NCI-H2029 (cell line): ENCODE results near the gene RNF144A.
"Not testable (repeated sequence)": the region's sequence is repeated elsewhere in the genome, so short reads cannot be mapped to it uniquely, and the experiment has no call there.

Experiments used
- DNase-seq: peaks from one replicate; lab custom pipeline; 2025; lab: John Stamatoyannopoulos, UW

The RNF144A gene

DNA sequence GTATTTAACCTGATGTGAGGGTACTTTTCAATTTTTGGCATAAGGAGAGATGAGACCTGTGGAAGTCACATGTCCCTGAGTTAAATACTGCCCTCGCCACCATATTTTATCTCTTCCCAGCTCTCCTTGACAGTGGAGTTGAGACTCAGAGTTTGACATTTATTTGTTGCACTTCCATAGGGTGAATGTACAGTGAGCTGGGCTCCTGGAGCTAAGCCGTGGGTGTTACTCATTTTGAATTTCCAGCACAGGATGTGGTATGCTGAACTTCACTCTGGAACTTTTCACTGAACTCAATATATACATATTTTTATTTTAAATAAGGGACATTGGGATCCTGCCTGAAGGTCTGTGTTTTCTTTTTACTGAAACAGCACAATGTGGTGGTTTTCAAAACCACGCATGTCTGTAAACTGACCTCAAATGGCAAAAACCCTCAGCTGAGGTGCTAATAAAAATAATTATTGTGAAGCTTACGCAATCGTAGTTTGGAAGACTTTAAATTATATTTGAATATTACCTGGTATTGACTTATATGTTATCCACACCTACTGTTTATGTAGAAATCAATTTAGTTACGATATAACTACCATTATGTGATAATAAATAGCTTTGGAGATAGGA lies 12.1 kb downstream of the RNF144A start:
- no peak for DNase-seq

DNA sequence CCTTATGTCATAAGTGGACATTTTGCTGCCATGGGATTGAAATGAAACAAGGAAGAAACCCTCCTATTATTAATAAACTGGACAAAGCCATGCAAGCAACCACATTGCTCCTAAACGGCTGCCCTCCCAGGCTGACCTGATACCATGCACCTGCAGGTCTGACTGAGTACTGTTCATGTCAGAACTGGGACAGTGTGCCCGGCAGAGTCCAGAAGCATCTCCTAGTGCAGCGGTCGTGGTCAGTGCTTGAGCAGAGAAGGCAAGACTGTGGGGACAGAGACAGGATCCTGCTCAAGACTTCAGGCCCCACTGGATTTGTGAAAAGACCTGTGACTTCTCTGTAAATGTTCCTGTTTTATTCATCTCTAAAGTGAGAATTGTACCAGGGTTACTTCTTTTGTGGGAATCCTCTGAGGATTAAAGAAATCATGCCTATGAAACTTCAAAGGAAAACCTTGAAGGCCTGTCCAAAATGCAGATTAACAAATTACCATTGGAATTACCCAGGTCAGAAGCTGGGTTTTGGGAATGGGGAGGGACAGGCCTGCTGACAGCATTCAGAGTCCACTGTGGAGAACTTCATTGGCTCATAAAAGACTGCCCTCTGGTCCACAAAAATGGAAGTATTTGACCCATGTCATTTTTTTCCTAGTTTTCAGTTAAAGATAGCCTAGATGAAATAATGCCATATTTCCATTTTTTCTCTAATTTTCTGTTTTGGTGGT lies 13.9 kb downstream of the RNF144A start:
- DNase-seq: no peak

DNA sequence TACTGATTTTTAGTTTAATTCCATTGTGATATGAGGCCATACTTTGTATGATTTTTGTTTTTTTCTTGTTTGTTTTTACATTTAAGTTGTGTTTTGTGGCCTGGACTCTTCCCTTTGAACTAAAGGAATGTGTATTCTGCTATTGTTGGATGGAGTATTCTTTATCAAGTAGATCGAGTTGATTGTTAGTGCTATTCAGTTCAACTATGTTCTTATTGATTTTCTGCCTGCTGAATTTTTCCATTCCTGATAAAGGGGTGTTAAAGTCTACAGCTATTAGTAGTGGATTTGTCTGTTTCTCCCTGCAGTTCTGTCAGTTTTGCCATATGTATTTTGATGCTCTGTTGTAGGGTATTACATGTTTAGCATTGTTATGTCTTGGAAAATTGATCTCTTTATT lies 14.5 kb downstream of the RNF144A start:
- no peak for DNase-seq

DNA sequence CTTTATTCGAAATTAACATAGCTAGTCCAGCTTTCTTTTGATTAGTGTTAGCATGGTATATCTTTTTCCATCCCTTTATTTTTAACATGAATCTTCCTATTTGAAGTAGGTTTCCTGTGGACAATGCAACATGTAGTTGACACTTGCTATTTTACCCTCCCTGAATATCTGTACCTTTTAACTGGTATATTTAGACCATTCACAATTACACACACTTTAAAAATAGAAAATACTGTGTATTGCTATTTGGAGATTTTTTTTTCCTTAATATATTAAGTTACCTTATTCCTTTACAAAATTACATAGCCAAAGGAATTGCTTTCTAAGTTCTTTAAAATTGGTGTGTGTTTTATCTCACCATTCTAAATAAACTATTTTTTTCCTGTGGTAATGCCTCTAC lies 15.0 kb downstream of the RNF144A start:
- no peak for DNase-seq

DNA sequence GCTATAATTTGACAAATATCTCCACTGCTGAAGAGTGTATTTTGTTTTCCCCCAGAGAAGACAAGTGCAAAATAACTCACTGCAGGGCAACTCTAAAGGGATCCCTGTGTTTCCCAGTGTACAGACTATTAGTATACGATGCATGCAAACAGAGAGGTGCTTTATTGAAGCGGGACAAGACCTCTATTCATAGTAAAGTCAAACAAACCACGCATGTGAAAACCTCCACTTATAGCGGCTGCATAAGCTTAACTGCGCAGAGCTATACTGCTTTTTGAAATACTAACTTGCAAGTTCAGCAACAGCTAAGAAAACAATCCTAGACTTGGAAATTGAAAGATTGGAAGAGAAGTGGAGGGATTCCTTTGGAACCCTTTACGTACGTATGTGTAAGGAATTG lies 15.6 kb downstream of the RNF144A start:
- DNase-seq: no peak

DNA sequence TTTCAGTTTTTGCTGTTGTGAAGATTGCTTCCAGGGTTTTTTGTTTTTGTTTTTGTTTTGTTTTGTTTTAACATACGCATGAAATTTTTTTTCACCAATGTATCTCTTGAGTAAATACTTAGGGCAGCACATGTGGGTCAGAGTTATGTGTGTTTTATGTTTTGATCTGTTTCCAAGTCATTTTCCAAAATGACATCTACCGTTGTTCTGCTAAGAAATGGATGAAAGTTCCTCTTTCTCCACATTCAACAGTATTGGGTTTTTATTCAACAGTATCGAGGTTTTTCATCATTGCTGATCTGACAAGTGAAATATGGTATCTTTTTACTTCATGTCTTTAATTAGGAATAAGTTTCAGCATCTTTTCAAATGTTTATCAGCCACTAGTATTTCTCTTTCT lies 16.7 kb downstream of the RNF144A start:
- no peak for DNase-seq

DNA sequence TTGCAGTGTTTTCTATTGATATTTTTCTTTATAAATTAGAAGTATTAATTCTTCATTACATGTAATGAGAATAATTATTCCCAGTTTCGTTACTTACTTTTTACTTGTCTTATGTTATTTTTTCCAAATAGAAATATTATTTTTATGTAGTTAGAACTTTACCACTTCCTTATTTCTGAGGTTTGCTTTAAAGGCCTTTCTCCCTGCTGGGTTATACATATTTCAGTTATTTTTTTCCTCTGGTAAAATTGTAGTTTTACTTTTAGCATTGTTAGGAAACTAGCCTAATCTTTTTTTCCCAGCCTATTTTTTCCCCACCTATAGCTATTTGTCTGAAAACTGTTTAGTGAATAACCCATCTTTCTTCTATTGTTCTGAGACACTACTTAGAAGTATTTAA lies 17.1 kb downstream of the RNF144A start:
- DNase-seq: no peak

DNA sequence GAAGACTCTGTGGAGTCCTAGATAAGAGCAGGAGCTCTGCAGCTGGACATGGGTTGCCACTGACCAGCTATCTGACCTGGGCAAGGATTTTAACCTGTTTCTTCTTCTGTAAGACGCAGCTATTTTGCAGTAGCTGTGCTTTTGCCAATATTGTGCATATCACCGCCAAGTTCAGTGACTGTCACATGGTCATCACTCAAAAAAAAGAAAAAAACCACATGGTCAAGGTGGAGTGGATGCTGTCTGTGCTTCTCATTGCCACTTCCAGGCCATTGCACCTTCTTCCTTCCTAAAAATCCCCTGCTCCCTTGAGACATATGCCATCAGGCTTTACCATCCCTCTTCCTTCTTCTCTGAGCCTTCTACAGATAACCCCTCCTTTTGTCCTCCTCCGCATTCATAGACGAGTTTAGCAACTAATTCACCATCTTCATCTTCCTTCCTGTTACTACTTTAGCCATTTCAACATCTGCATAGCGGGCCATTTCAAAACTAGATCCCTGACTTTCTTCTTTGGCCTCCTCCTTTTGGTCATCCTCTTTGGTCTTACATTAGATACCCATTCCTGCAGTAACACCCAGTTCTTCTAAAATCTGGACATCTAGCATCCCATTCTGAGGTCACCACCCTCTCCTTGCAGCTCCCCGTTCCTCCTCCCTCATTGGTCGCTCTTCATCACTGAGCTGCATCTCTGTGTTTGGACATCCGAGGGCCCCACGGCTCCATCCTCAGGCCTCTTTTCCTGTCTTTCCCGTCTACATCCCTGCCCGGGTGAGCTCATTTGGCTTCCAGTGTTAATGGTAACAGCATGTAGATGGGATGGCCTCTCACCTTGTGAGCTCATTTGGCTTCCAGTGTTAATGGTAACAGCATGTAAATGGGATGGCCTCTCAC lies 17.8 kb downstream of the RNF144A start:
- DNase-seq: no peak

DNA sequence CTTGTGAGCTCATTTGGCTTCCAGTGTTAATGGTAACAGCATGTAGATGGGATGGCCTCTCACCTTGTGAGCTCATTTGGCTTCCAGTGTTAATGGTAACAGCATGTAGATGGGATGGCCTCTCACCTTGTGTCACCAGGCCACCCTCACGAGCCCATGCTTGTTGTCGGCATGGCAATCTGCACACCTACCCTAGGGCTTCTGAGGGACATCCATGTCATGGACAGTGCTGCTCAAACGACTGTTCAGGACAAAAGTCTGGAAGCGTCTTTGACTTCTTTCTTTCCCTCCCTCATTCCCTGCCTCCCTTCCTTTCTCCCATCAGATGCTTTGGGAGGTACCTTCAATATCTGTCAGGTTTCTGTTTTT lies 18.4 kb downstream of the RNF144A start:
- DNase-seq: not testable (repeated sequence)

DNA sequence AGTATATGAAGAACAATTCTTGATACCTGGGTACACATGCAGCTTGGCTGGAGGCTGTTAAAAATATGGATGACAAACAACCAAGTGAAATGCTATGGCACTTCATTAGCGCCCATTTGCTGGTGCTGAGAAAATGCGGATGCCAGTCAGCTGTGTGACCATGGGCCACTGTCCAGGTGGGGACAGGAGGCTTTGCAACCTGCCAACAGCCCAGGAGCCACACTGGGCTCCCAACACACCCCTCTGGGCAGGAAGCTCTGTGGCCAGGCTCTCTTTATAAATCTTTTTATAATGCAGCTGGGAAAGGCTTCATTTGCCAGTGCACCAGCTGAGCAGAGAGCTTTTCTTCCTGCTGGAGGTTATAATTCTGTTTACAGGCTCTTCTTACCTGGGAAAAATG lies 19.9 kb downstream of the RNF144A start:
- no peak for DNase-seq

DNA sequence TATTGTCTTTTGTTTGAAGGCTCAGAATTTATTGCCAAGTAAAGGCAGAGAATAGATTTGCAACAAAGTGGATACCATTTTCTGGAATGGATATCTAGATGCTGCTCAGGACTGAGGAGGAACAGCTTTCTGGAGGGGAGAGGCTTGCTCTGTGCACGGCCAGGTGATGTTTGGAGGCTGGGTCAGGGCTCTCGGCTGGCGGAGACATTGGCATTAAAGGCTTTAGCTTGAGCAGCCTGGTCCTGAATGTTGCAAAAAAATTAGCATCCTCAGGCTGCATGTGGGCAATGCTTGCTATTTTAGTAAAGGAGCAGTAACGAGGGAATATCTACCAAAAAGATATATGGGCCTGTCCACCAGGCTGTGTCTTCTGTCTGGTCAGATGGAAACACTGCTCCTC lies 20.4 kb downstream of the RNF144A start:
- DNase-seq: no peak

DNA sequence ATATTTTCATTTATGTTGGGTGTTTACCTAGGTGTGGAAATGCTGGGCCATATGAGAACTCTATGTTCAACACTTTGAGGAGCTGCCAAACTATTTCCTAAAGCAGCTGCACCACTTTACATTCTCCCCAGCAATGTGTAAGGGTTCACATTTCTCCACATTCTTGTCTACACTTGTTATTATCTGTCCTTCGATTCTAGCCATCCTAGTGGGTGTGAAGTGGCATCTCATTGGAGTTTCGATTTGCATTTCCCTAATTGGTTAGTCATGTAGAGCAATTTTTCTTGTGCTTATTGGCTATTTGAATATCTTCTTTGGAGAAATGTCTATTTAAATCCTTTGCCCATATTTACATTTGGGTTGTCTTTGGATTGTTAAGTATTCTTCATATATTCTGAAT lies 21.9 kb downstream of the RNF144A start:
- no peak for DNase-seq

DNA sequence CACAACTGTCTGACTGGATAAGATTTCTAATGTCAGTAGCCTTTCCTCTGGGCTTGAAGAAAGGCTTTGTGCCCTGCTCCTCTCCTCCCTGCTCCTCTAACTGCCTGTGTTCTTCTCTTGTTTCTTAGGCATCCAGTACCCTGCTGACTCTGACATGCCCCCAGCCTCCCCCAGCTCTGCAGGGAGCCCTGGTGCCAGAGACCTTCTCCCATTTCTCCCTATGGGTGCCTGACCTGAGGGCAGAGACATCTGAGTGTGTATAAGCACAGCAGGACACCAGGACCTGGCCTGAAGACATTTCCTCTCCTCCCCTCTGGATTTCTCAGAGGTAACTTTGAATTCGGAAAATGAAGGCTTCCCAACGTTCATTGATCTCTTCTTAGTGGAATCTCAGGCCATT lies 23.6 kb downstream of the RNF144A start:
- DNase-seq: no peak

DNA sequence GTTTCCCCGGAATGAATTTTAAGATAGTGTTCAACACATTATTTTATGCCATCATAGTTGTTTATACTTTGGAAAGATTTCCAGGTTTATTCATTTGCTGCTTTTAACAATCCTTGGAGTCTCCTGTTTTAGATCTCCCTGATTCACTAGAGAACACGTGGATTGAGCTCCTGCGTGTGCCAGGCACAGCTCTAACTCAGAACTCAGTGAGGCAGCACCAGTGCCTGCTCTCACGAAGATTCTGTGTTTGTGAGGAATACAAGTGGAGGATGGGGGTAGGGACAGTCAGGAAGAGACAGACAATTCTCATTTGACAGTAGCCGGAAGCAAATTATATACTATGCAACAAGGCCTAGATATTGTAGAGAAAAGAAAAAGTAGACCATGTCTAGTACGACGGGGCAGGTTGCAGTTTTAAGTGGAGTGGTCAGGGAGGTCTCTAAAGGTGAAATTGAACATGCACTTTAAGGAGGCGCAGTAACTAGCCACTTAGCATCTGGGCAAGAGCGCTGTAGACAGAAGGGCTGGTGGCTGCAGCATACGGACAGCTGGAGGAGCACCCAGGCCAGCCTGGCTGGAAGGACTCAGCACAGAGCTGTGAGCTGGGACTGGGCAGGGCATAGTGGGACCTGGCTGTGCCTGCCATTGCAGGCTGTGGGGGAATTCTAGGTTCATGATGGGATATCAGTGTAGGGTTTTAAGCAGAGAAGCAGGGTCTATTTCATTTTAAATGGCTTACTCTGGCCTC lies 24.3 kb downstream of the RNF144A start:
- no peak for DNase-seq

DNA sequence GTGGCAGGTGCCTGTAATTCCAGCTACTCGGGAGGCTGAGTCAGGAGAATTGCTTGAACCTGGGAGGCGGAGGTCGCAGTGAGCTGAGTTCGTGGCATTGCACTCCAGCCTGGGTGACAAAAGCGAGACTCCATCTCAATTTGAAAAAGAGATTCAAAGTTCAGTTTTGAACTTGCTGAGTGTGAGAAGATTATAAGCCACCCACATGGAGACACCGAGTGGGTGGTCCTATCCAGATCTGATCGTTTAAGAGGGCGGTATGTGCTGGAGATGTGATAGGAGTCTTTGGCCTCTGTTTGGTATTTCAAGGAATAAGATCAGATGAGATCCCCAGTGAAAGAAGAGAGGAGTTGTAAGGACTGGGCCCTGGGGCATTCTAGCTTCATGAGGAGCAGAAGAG lies 25.6 kb downstream of the RNF144A start:
- DNase-seq: no peak

DNA sequence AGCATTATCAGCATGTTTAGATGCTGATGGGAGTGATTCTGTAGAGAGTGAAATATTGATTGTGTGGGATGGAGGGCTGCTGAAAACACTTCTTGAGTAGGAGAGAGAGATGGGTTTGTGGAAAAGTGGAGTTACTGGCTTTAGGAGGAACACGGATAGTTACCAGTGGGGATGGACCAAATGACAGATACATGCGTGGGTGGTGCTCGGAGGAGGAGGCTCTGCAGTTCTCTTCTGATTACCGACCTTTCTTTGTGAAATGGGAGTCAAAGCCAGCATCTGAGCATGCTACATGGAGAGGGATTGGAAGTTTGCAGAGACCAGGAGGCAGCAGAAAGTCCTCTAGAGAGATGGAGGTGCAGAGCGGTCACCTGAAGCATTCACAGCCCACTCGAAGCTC lies 26.3 kb downstream of the RNF144A start:
- no peak for DNase-seq

DNA sequence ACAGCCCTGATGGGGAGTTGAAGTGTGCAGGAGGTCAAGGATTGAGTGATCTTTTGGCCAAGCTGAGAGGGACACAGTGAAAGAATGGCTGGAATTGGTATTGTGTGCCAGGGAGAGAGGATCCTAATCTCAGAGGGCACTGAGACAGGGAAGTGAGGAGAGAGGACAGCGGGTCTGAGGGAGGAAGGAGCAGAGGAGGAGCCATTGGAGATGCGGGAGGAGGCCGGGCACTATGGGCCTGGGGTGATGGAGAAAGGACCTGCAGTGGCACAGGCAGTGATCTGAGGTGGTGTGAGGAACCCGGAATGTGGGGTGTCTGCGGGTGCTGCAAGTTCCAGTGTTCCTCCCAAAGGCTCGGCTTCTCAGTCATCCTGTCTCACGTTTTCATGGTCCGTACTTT lies 26.8 kb downstream of the RNF144A start:
- DNase-seq: no peak

DNA sequence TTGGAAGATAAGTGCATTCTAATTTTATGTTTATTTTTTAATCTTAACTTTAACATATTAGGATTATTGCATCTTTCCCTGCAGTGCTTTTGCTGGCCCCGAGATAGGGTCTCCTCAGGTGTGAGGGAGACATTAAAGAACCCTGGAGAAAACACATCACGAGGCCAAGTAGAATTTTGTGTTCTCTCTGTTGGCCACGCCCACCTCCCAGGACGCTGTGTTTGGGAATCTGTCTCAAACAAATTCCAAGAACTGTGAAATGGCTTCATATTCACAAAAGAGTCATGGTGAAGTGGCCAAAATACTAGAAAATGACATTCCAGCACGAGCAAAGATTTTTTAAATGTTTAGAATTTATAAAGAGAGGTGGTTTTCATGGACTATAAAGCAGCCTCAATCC lies 27.3 kb downstream of the RNF144A start:
- no peak for DNase-seq

DNA sequence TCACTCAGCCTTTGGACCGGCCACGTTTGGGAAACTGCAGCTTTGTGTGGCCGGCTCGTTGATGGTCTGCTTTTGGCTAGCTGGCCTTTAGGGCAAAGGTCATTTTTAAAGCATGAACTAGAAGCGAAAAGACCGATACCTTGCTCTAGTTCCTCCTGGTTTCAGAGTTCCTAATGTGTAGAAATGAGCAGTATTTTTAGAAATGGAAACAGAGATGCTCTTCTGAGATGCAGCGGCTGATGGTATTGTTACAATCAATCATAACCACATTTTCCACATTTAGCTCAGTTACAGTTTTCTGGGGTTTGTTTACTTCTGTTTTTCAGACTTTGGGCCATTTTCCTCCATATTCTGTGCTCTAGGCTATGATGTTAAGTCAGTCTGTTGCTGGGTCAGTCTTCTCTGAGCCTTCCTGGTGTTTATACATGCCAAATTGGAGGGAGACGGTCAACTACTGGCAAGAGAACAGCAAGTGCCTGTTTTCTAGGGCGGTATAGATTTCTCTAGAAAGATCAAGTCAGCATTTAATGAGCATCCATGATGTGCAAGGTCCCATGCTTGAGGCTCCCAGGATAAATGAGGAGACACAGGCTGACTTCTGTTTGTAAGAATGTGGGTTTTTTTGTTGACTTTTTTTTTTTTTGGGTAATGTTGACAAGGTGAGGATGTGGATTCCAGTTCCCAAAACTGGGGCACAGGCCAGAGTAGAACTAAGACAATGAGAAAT lies 28.0 kb downstream of the RNF144A start:
- no peak for DNase-seq

DNA sequence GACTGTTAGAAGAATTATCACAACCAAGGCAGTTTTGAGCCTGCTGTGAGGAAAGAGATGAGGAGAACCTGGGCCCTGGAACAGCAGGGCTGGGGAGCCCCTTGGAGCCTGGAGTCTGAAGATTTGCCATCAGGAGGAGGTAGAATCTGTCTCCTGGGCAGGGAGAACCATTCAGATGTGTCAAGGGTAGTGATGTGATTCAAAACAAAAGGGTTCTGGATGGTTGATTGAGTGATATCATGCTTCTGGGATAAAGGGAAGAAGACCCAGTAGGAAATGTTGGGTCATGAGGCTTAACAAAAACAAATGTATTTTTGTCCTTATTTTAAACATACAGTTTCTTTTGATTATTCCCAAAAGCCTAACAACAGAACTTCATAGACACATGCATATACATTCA lies 28.6 kb downstream of the RNF144A start:
- no peak for DNase-seq

DNA sequence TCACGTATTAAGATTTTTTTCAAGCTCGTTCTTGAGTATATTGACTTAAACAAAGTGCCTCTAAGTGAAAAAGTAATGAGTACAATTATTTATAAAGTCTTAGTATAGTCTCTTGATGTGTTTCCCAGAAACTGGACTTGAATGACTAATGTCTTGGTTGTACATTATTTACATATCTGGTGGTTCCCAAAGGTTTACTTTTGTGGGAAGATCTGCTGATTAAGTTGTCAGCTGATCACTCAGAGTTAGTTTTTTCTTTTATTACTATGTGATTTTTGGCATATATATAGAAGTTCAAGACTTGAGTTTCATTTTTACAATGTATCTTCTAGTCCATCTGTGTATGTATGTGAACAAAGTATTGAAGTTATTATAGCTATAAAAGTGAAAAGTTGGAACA lies 29.5 kb downstream of the RNF144A start:
- DNase-seq: no peak
